OCI-LY7 (cell line): ENCODE data around the gene P4HTM. TPM values are rescaled to one million over a fixed set of nuclear protein-coding genes. Genes with fewer than 3 reads are reported as not detected.

ENCODE experiments used
- BruUV-seq: library from RNA; stranded (reverse); fragments of 400-500 nt; replicated peaks from 2 replicates; lab custom pipeline; 2021; lab: Mats Ljungman, UMichigan
- CTCF ChIA-PET: fragments of 300-600 bp; sonication (Branson Sonifier 250); formaldehyde crosslinking; loops from one replicate; lab custom pipeline; 2022; ENCODE audit warnings: antibody characterized with exemption; ENCODE audit not compliant: unreplicated experiment; lab: Charles Lee
- POLR2A ChIA-PET: fragments of 300-600 bp; sonication (Branson Sonifier 250); formaldehyde crosslinking; loops from one replicate; lab custom pipeline; 2022; ENCODE audit warnings: antibody characterized with exemption; lab: Charles Lee
- DNase-seq: peaks from one replicate; pipeline ENCODE4 v3.0.0-alpha.2; 2015; ENCODE audit warnings: low spot score
- H2AFZ ChIP-seq: fragments of 200-600 bp; sonication (generic), shearing (Covaris generic); 2 replicates; pipeline ENCODE4 v1.6.1; 2014; ENCODE audit warnings: mild to moderate bottlenecking, antibody characterized with exemption, low read length, moderate library complexity
- H3K27ac ChIP-seq: fragments of 200-600 bp; sonication (generic); 2 replicates; pipeline ENCODE4 v1.5.1; 2014; ENCODE audit warnings: mixed run types, low read depth, mild to moderate bottlenecking, moderate library complexity, low read length, inconsistent platforms; ENCODE audit not compliant: poor library complexity, severe bottlenecking
- H3K36me3 ChIP-seq: fragments of 200-600 bp; sonication (generic); 2 replicates; pipeline ENCODE4 v1.6.1; 2014; ENCODE audit warnings: mild to moderate bottlenecking, antibody characterized with exemption, low read length, moderate library complexity, mixed read lengths; ENCODE audit not compliant: insufficient read depth
- H3K4me1 ChIP-seq: fragments of 200-600 bp; sonication (generic); 2 replicates; pipeline ENCODE4 v1.5.1; 2014; ENCODE audit warnings: mild to moderate bottlenecking, low read length; ENCODE audit not compliant: insufficient read depth, poor library complexity, severe bottlenecking
- H3K4me2 ChIP-seq: fragments of 200-600 bp; sonication (generic); 2 replicates; pipeline ENCODE4 v1.6.1; 2014; ENCODE audit warnings: mild to moderate bottlenecking, low read length
- H3K4me3 ChIP-seq: fragments of 200-600 bp; sonication (generic); 2 replicates; pipeline ENCODE4 v1.5.1; 2014; ENCODE audit warnings: mild to moderate bottlenecking, low read depth, low read length; ENCODE audit not compliant: poor library complexity, severe bottlenecking
- H3K79me2 ChIP-seq: fragments of 200-600 bp; sonication (generic); 2 replicates; pipeline ENCODE4 v1.6.1; 2016; ENCODE audit warnings: low read depth, mild to moderate bottlenecking, low read length, moderate library complexity, mixed read lengths; ENCODE audit not compliant: insufficient read depth
- H3K9me2 ChIP-seq: fragments of 200-600 bp; sonication (generic); 2 replicates; pipeline ENCODE4 v1.6.1; 2016; ENCODE audit warnings: mild to moderate bottlenecking, low read length, mixed read lengths; ENCODE audit not compliant: insufficient read depth
- H3K9me3 ChIP-seq: fragments of 200-600 bp; sonication (generic); 2 replicates; pipeline ENCODE4 v1.6.1; 2014; ENCODE audit warnings: mild to moderate bottlenecking, mixed run types, low read length, mixed read lengths
- H4K20me1 ChIP-seq: fragments of 200-600 bp; sonication (generic); 2 replicates; pipeline ENCODE4 v1.6.1; 2014; ENCODE audit warnings: mild to moderate bottlenecking, antibody characterized with exemption, low read length, moderate library complexity, mixed read lengths; ENCODE audit not compliant: insufficient read depth
- EZH2phosphoT487 ChIP-seq: fragments of 200-600 bp; sonication (generic); IDR thresholded peaks from 2 replicates; pipeline ENCODE4 v1.6.1; 2018; ENCODE audit warnings: low read depth, borderline replicate concordance, mild to moderate bottlenecking, mixed run types, antibody characterized with exemption, low read length, moderate library complexity, mixed read lengths
- intact Hi-C: fragments of 100-400 bp; cut with micrococcal nuclease; formaldehyde crosslinking; loops from one replicate; pipeline ENCODE4 v1.10.0; 2022; ENCODE audit not compliant: unreplicated experiment
- total RNA-seq, 2 experiments: library from RNA; depleted of rRNA in 1 of 2; stranded (reverse); fragments of >200 nt in 1 of 2; shearing (Covaris generic) in 1 of 2; gene quantifications; 2 replicates each; pipeline ENCODE4 v1.2.3, GENCODE V29; 2014 to 2022
- TF ChIP-seq, protein P1 (sequence below): fragments of 200-600 bp; sonication (generic); conservative IDR thresholded peaks from 2 replicates; pipeline ENCODE4 v1.5.1; 2014; ENCODE audit warnings: mild to moderate bottlenecking, antibody characterized with exemption, low read length, moderate library complexity, mixed read lengths

Gene P4HTM
- total RNA-seq, 2 experiments from 2014 or later: 36.9 to 45.3 TPM

DNA sequence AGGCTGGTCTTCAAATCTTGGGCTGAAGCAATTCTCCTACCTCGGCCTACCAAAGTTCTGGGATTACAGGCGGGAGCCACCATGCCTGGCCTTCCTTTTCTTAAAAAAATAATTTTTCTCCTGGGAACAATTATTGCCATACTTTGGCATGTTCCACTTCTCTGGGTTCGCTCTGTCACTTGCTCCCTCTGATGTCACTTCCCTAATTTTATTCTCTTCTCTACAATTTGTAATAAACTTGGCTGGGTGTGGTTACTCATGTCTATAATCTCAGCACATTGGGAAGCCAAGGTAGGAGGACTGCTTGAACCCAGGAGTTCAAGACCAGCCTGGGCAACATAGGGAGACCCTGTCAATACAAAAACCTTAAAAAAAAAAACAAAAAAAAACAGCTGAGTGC, 45.2 kb downstream of the P4HTM start:
- Histone ChIP-seq H3K4me1 (no peaks in the 10 kb centered on the region), H3K79me2 (no peaks in the 10 kb centered on the region), H4K20me1 (no peaks in the 10 kb centered on the region), H3K27ac (no peak overlapping the region), H3K4me2 (no peak overlapping the region), H3K9me3 (no peaks in the 10 kb centered on the region), H3K36me3 (peaks cover 84% of the 10 kb centered on the region), H3K4me3 (no peak overlapping the region), H3K9me2 (no peaks in the 10 kb centered on the region), H2AFZ (no peak overlapping the region)
- TF ChIP-seq, protein P1, sequence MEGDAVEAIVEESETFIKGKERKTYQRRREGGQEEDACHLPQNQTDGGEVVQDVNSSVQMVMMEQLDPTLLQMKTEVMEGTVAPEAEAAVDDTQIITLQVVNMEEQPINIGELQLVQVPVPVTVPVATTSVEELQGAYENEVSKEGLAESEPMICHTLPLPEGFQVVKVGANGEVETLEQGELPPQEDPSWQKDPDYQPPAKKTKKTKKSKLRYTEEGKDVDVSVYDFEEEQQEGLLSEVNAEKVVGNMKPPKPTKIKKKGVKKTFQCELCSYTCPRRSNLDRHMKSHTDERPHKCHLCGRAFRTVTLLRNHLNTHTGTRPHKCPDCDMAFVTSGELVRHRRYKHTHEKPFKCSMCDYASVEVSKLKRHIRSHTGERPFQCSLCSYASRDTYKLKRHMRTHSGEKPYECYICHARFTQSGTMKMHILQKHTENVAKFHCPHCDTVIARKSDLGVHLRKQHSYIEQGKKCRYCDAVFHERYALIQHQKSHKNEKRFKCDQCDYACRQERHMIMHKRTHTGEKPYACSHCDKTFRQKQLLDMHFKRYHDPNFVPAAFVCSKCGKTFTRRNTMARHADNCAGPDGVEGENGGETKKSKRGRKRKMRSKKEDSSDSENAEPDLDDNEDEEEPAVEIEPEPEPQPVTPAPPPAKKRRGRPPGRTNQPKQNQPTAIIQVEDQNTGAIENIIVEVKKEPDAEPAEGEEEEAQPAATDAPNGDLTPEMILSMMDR: no peak
- TF ChIP-seq EZH2phosphoT487: no peak
- no TSS peak for BruUV-seq
- ChIA-PET CTCF (no interaction called here), POLR2A (interaction anchor here (0.5 to 1.4 kb wide), 2 partner anchors 86 to 438 kb away, joined by 3 to 4 read pairs; partner anchors contain the start of gene USP19)
- intact Hi-C loops: no loop called here
- DNase-seq: no peak

DNA sequence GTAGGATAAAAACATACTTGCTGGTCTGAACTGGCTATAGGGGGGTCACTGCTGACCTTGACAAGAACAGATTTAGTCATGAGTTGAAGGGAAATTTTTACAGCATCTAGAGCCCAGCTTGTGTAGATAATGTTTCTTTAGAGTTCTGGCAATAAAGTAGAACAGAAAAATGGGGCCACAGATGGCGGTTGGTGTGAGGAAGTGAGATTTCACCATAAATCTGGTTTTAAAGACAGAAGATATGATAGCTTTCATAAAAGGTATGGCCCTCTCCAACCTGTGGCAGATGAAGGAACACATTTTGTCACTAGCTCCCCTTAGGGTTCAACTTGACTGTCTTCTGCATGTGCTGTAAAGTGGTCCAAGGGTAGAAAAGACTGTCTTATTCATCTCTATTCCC, 63.5 kb downstream of the P4HTM start:
- POLR2A ChIA-PET: interaction anchor here (0.6 to 0.9 kb wide), 2 partner anchors 12 to 169 kb away, joined by 3 to 4 read pairs; no protein-coding TSS in a partner anchor
- intact Hi-C loops: no loop called here
- Histone ChIP-seq H2AFZ (no peak overlapping the region), H3K9me3 (no peaks in the 10 kb centered on the region), H3K27ac (peak overlapping the region; percentile 4), H3K4me3 (no peak overlapping the region), H3K79me2 (no peaks in the 10 kb centered on the region), H3K4me1 (no peaks in the 10 kb centered on the region), H4K20me1 (no peaks in the 10 kb centered on the region), H3K9me2 (no peaks in the 10 kb centered on the region), H3K36me3 (peaks cover 84% of the 10 kb centered on the region), H3K4me2 (no peak overlapping the region)
- CTCF ChIA-PET: no interaction called here
- TF ChIP-seq, protein P1: no peak
- TF ChIP-seq EZH2phosphoT487: no peak
- TSS peak; percentile 57 for BruUV-seq
- no peak for DNase-seq

DNA sequence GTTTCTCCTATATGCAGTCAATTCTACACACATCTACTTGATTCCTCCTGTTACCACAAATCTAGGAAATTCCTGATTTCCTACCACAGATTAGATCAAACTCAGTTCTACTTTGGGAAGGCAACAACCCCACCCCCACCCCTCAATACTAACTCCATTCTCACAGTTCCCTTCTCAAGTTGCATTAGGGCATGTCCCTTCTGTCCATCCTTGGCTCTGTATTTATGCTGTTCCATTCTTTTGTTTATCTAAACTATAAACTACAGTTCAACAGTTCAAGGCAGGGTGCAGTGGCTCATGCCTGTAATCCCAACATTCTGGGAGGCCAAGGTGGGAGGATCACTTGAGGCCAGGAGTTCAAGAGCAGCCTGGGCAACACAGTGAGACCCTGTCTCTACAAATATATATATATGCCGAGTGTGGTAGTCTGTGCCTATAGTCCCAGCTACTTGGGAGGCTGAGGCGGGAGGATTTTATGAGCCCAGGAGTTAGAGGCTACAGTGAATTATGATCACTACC, 64.4 kb downstream of the P4HTM start:
- H3K27ac ChIP-seq: no peak overlapping the region
- no peaks in the 10 kb centered on the region for H3K9me2 ChIP-seq
- BruUV-seq: no TSS peak
- no peak overlapping the region for H3K4me2 ChIP-seq
- intact Hi-C loops: no loop called here
- no peak overlapping the region for H3K4me3 ChIP-seq
- H3K9me3 ChIP-seq: no peaks in the 10 kb centered on the region
- H4K20me1 ChIP-seq: no peaks in the 10 kb centered on the region
- no peak overlapping the region for H2AFZ ChIP-seq
- ChIA-PET POLR2A (interaction anchor here (0.5 kb wide), 1 partner anchor 10 kb away, joined by 4 read pairs; no protein-coding TSS in a partner anchor), CTCF (no interaction called here)
- H3K36me3 ChIP-seq: peaks cover 78% of the 10 kb centered on the region
- no peaks in the 10 kb centered on the region for H3K4me1 ChIP-seq
- TF ChIP-seq, protein P1: no peak
- TF ChIP-seq EZH2phosphoT487: no peak
- no peaks in the 10 kb centered on the region for H3K79me2 ChIP-seq
- DNase-seq: no peak
